Activated CD8-positive, alpha-beta T cell treated with anti-CD3 and anti-CD28 coated beads for 36 hours (primary cell): ENCODE results near the gene CLTRN. TPM values are rescaled to one million over a fixed set of nuclear protein-coding genes. Genes with fewer than 3 reads are reported as not detected.
"Not testable (repeated sequence)": the region's sequence is repeated elsewhere in the genome, so short reads cannot be mapped to it uniquely, and the experiment has no call there.

Source experiments
- ATAC-seq: fragments of 200-7000 bp; cut with Tn5 transposase; one replicate; pipeline ENCODE4 v1.10.0; 2021; ENCODE audit warnings: mild to moderate bottlenecking, moderate library complexity
- CTCF ChIA-PET: fragments of 350-600 bp; sonication (Branson Sonifier 250); formaldehyde crosslinking; loops from one replicate; lab custom pipeline; 2021; ENCODE audit warnings: antibody characterized with exemption; lab: Charles Lee
- POLR2A ChIA-PET: fragments of 350-600 bp; sonication (Branson Sonifier 250); formaldehyde crosslinking; loops from one replicate; lab custom pipeline; 2021; ENCODE audit warnings: antibody characterized with exemption; lab: Charles Lee
- DNase-seq: peaks from one replicate; pipeline ENCODE4 v3.0.0-alpha.2; 2020
- H3K27ac Mint-ChIP-seq: one replicate; pipeline ENCODE4 v1.8.0; 2021; ENCODE audit warnings: mild to moderate bottlenecking, mixed read lengths
- H3K27me3 Mint-ChIP-seq: one replicate; pipeline ENCODE4 v1.8.0; 2021; ENCODE audit warnings: mixed read lengths
- H3K36me3 Mint-ChIP-seq: one replicate; pipeline ENCODE4 v1.8.0; 2021; ENCODE audit warnings: low read depth, mixed read lengths
- H3K4me1 Mint-ChIP-seq: one replicate; pipeline ENCODE4 v1.8.0; 2021; ENCODE audit warnings: low read depth, mixed read lengths
- H3K4me3 Mint-ChIP-seq: one replicate; pipeline ENCODE4 v1.8.0; 2021; ENCODE audit warnings: mild to moderate bottlenecking, moderate library complexity, mixed read lengths
- H3K9me3 Mint-ChIP-seq: one replicate; pipeline ENCODE4 v1.8.0; 2021; ENCODE audit warnings: mixed read lengths
- CTCF ChIP-seq: fragments of 200-600 bp; IDR thresholded peaks from one replicate; pipeline ENCODE4 v1.8.0; 2022; ENCODE audit warnings: antibody characterized with exemption, mild to moderate bottlenecking
- intact Hi-C: fragments of 100-400 bp; cut with micrococcal nuclease; formaldehyde crosslinking; loops from one replicate; pipeline ENCODE4 v1.10.0; 2022
- total RNA-seq, 2 experiments: library from RNA; stranded (reverse); gene quantifications; one replicate each; pipeline ENCODE4 v1.2.3, GENCODE V29; 2021

CLTRN gene
- total RNA-seq, 2 experiments from 2014 or later: 0.38 to 0.58 TPM

DNA sequence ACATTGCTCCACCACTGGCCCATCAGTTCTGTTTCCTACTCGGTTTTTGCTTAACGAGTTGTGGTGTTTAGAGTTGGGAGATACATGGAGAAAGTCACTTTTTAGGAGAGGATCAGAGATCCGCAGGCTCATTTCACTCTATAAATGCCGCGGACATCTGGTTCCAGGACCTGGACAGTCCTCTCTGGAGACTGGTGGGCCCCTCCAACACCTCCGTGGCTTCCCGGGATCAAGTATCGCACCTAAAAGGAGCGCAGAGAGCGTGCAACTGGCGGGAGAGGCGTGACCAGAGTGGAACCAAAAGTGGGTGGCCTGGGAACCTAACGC is 9.9 kb upstream of the CLTRN start:
- H3K4me1 Mint-ChIP-seq: peaks cover 17% of the 10 kb centered on the region
- TF ChIP-seq CTCF: no peak
- no peak for DNase-seq
- no peaks in the 10 kb centered on the region for H3K27me3 Mint-ChIP-seq
- intact Hi-C loops: no loop called here
- H3K36me3 Mint-ChIP-seq: peaks cover 6% of the 10 kb centered on the region
- ChIA-PET CTCF (no interaction called here), POLR2A (interaction anchor here (0.6 to 1.4 kb wide), 2 partner anchors 13 to 203 kb away, joined by 3 to 5 read pairs; no protein-coding TSS in a partner anchor)
- no peak overlapping the region for H3K4me3 Mint-ChIP-seq
- no peak overlapping the region for H3K27ac Mint-ChIP-seq
- H3K9me3 Mint-ChIP-seq: no peaks in the 10 kb centered on the region
- no peak for ATAC-seq

- H3K27me3 Mint-ChIP-seq: no peaks in the 10 kb centered on the region
- CTCF ChIA-PET: no interaction called here
- intact Hi-C loops: no loop called here
- peaks cover 6% of the 10 kb centered on the region for H3K36me3 Mint-ChIP-seq
- no peak overlapping the region for H3K27ac Mint-ChIP-seq
- POLR2A ChIA-PET: interaction anchor here (0.6 to 1.4 kb wide), 2 partner anchors 13 to 203 kb away, joined by 3 to 5 read pairs; no protein-coding TSS in a partner anchor
- ATAC-seq (no peak), DNase-seq (no peak)
- H3K9me3 Mint-ChIP-seq: no peaks in the 10 kb centered on the region
- H3K4me3 Mint-ChIP-seq: no peak overlapping the region
- TF ChIP-seq CTCF: no peak
- peaks cover 17% of the 10 kb centered on the region for H3K4me1 Mint-ChIP-seq
Observed at GRCh38 chrX:15673970-15674369, 9.4 kb upstream of the CLTRN start.

- intact Hi-C loops: no loop called here
- ChIA-PET CTCF (no interaction called here), POLR2A (no interaction called here)
- Mint-ChIP-seq H3K27ac (no peak overlapping the region), H3K27me3 (no peaks in the 10 kb centered on the region), H3K4me3 (no peak overlapping the region), H3K9me3 (no peaks in the 10 kb centered on the region), H3K4me1 (peaks cover 11% of the 10 kb centered on the region), H3K36me3 (peaks cover 2% of the 10 kb centered on the region)
- DNase-seq (no peak), ATAC-seq (no peak)
- no peak for TF ChIP-seq CTCF
Observed at GRCh38 chrX:15672881-15673280, 8.3 kb upstream of the CLTRN start.

- POLR2A ChIA-PET: no interaction called here
- no peak for DNase-seq
- Mint-ChIP-seq H3K9me3 (no peaks in the 10 kb centered on the region), H3K4me1 (no peaks in the 10 kb centered on the region), H3K27ac (no peak overlapping the region), H3K27me3 (peaks cover 13% of the 10 kb centered on the region), H3K36me3 (no peaks in the 10 kb centered on the region), H3K4me3 (no peak overlapping the region)
- intact Hi-C loops: no loop called here
- CTCF ChIA-PET: no interaction called here
- no peak for TF ChIP-seq CTCF
- no peak for ATAC-seq
Observed at GRCh38 chrX:15663439-15663838, 1.2 kb downstream of the CLTRN start.

GRCh38 chrX:15654804-15655203 is 9.8 kb downstream of the CLTRN start:
- H3K9me3 Mint-ChIP-seq, H3K27me3 Mint-ChIP-seq, ATAC-seq, CTCF ChIA-PET, H3K27ac Mint-ChIP-seq, H3K4me3 Mint-ChIP-seq, DNase-seq, POLR2A ChIA-PET, H3K4me1 Mint-ChIP-seq, intact Hi-C loops, H3K36me3 Mint-ChIP-seq: not testable (repeated sequence)

DNA sequence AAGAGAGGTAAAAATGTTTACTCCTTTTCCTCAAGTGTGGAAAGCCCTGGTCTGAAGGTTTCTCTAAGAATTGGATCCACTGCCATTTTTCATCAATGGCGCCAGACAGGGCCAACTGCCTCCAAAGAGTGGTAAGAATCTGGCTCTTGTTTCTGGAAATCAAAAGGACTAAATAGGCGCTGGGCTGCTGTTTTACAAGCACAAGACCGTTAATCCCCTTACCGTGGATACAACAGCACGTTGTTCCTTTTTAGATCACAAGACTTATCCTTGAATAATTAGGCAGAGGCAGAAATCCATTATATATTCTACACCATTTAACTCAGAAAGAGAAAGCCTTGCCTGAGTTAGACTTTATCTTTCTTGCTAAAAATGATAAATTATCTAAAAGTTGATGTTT is 10.6 kb downstream of the CLTRN start:
- TF ChIP-seq CTCF: no peak
- ATAC-seq (no peak), DNase-seq (no peak)
- ChIA-PET POLR2A (no interaction called here), CTCF (no interaction called here)
- intact Hi-C loops: no loop called here
- Mint-ChIP-seq H3K4me3 (no peak overlapping the region), H3K4me1 (no peaks in the 10 kb centered on the region), H3K27me3 (no peaks in the 10 kb centered on the region), H3K9me3 (no peaks in the 10 kb centered on the region), H3K36me3 (no peaks in the 10 kb centered on the region), H3K27ac (no peak overlapping the region)

DNA sequence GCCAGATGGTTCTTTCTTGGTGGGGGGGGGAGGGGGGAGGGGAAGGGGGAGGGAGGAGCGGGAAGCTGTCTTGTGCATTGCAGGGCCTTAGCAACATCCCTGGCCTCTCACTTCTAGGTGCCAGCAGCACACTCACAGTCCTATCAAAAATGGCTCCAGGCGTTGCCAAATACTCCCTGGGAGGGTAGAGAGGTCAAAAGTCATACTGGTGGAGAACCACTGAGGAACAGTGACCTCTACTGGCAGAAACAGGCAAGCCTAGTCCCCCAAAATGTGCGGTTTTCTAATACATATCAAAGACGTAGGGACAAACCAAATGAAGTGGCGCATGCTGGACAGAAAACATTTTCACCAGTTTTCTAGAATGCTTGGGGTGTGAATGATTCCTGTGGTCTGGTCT is 17.1 kb downstream of the CLTRN start:
- POLR2A ChIA-PET, H3K4me3 Mint-ChIP-seq, H3K27me3 Mint-ChIP-seq, DNase-seq, H3K36me3 Mint-ChIP-seq, H3K9me3 Mint-ChIP-seq, H3K27ac Mint-ChIP-seq, CTCF ChIA-PET: not testable (repeated sequence)
- intact Hi-C loops: loop anchor here (10.0 kb wide), 1 partner anchor 153 kb away; the partner anchor contains the start of gene PIR
- peak; percentile 64 for ATAC-seq
- peaks cover 13% of the 10 kb centered on the region for H3K4me1 Mint-ChIP-seq
